Measurements from ENCODE around the gene AACS.

DNA sequence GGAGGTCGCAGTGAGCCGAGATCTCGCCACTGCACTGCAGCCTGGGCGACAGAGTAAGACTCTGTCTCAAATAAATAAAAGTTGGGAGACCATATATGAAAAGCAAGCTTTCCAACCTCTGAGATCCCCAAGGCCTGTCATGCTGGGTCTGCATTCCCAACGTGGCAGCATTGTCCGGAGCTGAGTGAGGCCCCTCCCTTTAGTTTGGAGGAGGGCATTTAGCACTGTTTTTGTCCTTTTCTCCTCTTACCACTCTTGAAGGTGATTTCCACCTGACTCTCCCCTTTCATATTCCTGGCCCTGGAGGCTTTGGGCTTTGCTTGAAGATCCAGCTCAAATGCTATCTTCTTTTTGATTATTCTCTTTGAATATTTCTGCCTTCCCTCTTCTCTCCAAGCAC, 3.2 kb downstream of the AACS start:
- no peak for TF ChIP-seq CTCF (IDR thresholded peaks at IDR 0.05; ENCODE audit: poor library complexity)
- no peak for TF ChIP-seq EZH2 (IDR thresholded peaks at IDR 0.05; ENCODE audit: borderline replicate concordance)
- no peak for TF ChIP-seq EZH2phosphoT487 (IDR thresholded peaks at IDR 0.05; ENCODE audit: low read depth, severe bottlenecking, unreplicated experiment)

Data from hepatocyte (in vitro differentiated cells).